DOHH2 (cell line): ENCODE results near the gene AFF2.

Experiments
- H3F3A ChIP-seq: fragments of 200-600 bp; sonication (generic), shearing (Covaris generic); 2 replicates; pipeline ENCODE4 v1.6.0; 2016; ENCODE audit warnings: antibody characterized with exemption, mild to moderate bottlenecking; ENCODE audit not compliant: control insufficient read depth, insufficient read depth
- H3K27ac ChIP-seq: fragments of 200-600 bp; sonication (generic); 2 replicates; pipeline ENCODE4 v1.5.1; 2014; ENCODE audit warnings: low read depth, mild to moderate bottlenecking, low read length, moderate library complexity
- H3K27me3 ChIP-seq: fragments of 200-600 bp; sonication (generic); 2 replicates; pipeline ENCODE4 v1.6.1; 2014; ENCODE audit warnings: mild to moderate bottlenecking, low read length, mixed read lengths; ENCODE audit not compliant: control insufficient read depth
- H3K36me3 ChIP-seq: fragments of 200-600 bp; sonication (generic); 2 replicates; pipeline ENCODE4 v1.6.1; 2014; ENCODE audit warnings: mild to moderate bottlenecking, low read length, moderate library complexity, mixed read lengths; ENCODE audit not compliant: control insufficient read depth
- H3K4me1 ChIP-seq: fragments of 200-600 bp; sonication (generic); 2 replicates; pipeline ENCODE4 v1.6.1; 2014; ENCODE audit warnings: mild to moderate bottlenecking, low read length, mixed read lengths; ENCODE audit not compliant: control insufficient read depth
- H3K4me2 ChIP-seq: fragments of 200-600 bp; sonication (generic); 2 replicates; pipeline ENCODE4 v1.6.0; 2014; ENCODE audit warnings: mild to moderate bottlenecking, low read length, moderate library complexity
- H3K4me3 ChIP-seq: fragments of 200-600 bp; sonication (generic); 2 replicates; pipeline ENCODE4 v1.5.1; 2014; ENCODE audit warnings: mild to moderate bottlenecking, low read length, mixed read lengths
- H3K79me2 ChIP-seq: fragments of 200-600 bp; sonication (generic); 2 replicates; pipeline ENCODE4 v1.6.1; 2014; ENCODE audit warnings: mild to moderate bottlenecking, low read length, mixed read lengths; ENCODE audit not compliant: control insufficient read depth
- H3K9me2 ChIP-seq: fragments of 200-600 bp; sonication (generic); replicated peaks from 2 replicates; pipeline ENCODE4 v1.6.1; 2014; ENCODE audit warnings: mild to moderate bottlenecking, low read length, mixed read lengths; ENCODE audit not compliant: control insufficient read depth
- H3K9me3 ChIP-seq: fragments of 200-600 bp; sonication (generic); 2 replicates; pipeline ENCODE4 v1.6.1; 2014; ENCODE audit warnings: antibody characterized with exemption, low read length, mixed read lengths; ENCODE audit not compliant: control insufficient read depth, insufficient read depth
- H4K20me1 ChIP-seq: fragments of 200-600 bp; sonication (generic); 2 replicates; pipeline ENCODE4 v1.6.0; 2014; ENCODE audit warnings: low read depth, mild to moderate bottlenecking, antibody characterized with exemption, low read length, moderate library complexity; ENCODE audit not compliant: control insufficient read depth, insufficient read depth
- CTCF ChIP-seq: fragments of 200-600 bp; sonication (generic); IDR thresholded peaks from one replicate; pipeline ENCODE4 v1.5.1; 2014; ENCODE audit warnings: antibody characterized with exemption, mild to moderate bottlenecking, low read depth, low read length; ENCODE audit not compliant: poor library complexity, severe bottlenecking
- EZH2phosphoT487 ChIP-seq: fragments of 200-600 bp; sonication (generic); IDR thresholded peaks from 2 replicates; pipeline ENCODE4 v1.6.1; 2017; ENCODE audit warnings: borderline replicate concordance, mild to moderate bottlenecking, antibody characterized with exemption, low read length, moderate library complexity, mixed read lengths

AFF2 gene

GRCh38 chrX:148976571-148977400, 476.4 kb downstream of the AFF2 start:
- no peak overlapping the region for H3K4me2 ChIP-seq
- no peaks in the 10 kb centered on the region for H3K4me1 ChIP-seq
- peaks cover 55% of the 10 kb centered on the region for H3K36me3 ChIP-seq
- H3K9me2 ChIP-seq = no peaks in the 10 kb centered on the region
- no peaks in the 10 kb centered on the region for H3K9me3 ChIP-seq
- no peaks in the 10 kb centered on the region for H3K27me3 ChIP-seq
- no peak overlapping the region for H3K4me3 ChIP-seq
- no peaks in the 10 kb centered on the region for H3F3A ChIP-seq
- H3K79me2 ChIP-seq = no peaks in the 10 kb centered on the region
- TF ChIP-seq CTCF (no peak), EZH2phosphoT487 (no peak)
- H3K27ac ChIP-seq = no peak overlapping the region
- H4K20me1 ChIP-seq = no peaks in the 10 kb centered on the region

DNA sequence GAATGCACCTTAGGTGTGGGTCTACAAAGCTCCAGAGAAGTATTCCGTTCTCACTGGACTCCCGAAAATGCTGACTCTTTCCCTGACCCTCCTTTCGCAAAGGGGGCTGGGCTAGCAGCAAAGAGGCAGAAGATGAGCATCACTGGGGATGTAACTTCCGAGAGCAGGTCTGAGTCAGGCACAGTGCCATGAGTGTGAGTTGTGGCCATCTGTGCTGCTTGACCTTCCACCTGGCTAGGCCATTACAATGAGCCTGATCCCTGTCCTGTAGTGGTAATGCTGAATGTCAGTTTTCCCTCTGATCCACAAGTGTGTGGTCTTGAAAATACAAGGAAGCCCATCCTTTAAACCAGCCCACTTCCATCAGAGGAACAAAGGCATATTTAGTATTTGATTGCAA, 479.4 kb downstream of the AFF2 start:
- Histone ChIP-seq H3K4me2 (no peak overlapping the region), H3K79me2 (no peaks in the 10 kb centered on the region), H3K27ac (no peak overlapping the region), H3K9me3 (no peaks in the 10 kb centered on the region), H3K36me3 (peaks cover 38% of the 10 kb centered on the region), H4K20me1 (no peaks in the 10 kb centered on the region), H3F3A (no peaks in the 10 kb centered on the region), H3K27me3 (no peaks in the 10 kb centered on the region), H3K4me1 (no peaks in the 10 kb centered on the region), H3K9me2 (no peaks in the 10 kb centered on the region), H3K4me3 (no peak overlapping the region)
- TF ChIP-seq CTCF = no peak
- no peak for TF ChIP-seq EZH2phosphoT487

- H3K36me3 ChIP-seq = peaks cover 28% of the 10 kb centered on the region
- H3F3A ChIP-seq = no peaks in the 10 kb centered on the region
- no peak overlapping the region for H3K27ac ChIP-seq
- no peaks in the 10 kb centered on the region for H3K9me2 ChIP-seq
- no peaks in the 10 kb centered on the region for H3K4me1 ChIP-seq
- H3K4me3 ChIP-seq = no peak overlapping the region
- no peaks in the 10 kb centered on the region for H3K27me3 ChIP-seq
- no peaks in the 10 kb centered on the region for H4K20me1 ChIP-seq
- H3K4me2 ChIP-seq = no peak overlapping the region
- TF ChIP-seq CTCF = no peak
- no peak for TF ChIP-seq EZH2phosphoT487
- no peaks in the 10 kb centered on the region for H3K9me3 ChIP-seq
- no peaks in the 10 kb centered on the region for H3K79me2 ChIP-seq
Observed at GRCh38 chrX:148984238-148984637, 483.8 kb downstream of the AFF2 start.
